Measurements from ENCODE around the gene VWA2.

Gene VWA2, protein sequence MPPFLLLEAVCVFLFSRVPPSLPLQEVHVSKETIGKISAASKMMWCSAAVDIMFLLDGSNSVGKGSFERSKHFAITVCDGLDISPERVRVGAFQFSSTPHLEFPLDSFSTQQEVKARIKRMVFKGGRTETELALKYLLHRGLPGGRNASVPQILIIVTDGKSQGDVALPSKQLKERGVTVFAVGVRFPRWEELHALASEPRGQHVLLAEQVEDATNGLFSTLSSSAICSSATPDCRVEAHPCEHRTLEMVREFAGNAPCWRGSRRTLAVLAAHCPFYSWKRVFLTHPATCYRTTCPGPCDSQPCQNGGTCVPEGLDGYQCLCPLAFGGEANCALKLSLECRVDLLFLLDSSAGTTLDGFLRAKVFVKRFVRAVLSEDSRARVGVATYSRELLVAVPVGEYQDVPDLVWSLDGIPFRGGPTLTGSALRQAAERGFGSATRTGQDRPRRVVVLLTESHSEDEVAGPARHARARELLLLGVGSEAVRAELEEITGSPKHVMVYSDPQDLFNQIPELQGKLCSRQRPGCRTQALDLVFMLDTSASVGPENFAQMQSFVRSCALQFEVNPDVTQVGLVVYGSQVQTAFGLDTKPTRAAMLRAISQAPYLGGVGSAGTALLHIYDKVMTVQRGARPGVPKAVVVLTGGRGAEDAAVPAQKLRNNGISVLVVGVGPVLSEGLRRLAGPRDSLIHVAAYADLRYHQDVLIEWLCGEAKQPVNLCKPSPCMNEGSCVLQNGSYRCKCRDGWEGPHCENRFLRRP

DNA sequence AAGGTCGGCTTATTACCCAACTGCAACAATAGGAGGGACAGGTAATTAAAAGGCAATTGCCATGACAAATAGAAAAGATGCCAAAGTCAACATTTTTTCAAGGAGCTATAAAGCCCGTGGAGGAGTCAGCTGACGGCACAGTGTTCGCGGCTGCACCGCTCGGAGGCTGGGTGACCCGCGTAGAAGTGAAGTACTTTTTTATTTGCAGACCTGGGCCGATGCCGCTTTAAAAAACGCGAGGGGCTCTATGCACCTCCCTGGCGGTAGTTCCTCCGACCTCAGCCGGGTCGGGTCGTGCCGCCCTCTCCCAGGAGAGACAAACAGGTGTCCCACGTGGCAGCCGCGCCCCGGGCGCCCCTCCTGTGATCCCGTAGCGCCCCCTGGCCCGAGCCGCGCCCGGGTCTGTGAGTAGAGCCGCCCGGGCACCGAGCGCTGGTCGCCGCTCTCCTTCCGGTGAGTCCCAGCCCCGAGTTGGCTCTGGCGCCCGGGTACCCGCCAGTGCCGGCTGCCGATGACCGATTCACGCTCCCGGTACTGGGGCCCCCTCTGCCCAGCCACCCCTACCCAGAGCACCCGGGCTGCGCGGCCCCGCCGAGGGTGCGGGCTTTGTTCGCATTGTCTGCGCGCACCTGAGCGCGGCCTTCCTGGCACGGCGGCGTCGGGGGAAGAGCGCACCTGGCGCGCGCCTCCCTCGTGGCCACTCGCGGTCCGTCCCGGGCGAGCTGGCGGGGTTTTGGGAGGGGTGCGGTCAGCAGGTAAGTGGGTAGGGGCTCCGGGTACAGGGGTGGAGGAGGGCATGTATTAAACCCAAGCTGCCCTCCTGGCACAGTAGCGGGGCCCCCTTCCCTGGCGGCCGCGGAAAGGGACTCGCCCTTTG, at the start of gene VWA2:
Gene VWA2, plus strand, starts transcription at position 138 of the 877 bp plus-strand sequence. CDS start 9,460 bp downstream, outside the sequence.
- no peak for DNase-seq (ENCODE audit: low read depth)

DNA sequence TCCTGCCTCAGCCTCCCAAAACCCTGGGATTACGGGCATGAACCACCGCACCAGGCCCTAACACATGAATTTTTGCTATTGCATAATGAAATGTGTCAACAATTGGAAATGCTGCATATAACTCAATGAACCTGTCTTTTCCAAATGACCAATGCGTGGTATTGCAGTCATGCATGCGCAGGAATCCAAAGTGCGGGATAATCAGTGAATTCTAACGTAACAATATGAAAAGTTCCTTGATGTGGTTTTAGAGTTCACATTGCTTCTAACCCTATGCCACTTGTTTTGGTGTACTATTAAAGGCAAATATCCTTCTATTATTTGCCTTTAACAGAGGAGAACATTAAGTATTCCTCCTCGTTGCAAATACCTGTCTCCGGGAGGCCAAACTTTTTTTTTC, 49.4 kb upstream of the VWA2 start:
- no peak for DNase-seq (ENCODE audit: low read depth)

DNA sequence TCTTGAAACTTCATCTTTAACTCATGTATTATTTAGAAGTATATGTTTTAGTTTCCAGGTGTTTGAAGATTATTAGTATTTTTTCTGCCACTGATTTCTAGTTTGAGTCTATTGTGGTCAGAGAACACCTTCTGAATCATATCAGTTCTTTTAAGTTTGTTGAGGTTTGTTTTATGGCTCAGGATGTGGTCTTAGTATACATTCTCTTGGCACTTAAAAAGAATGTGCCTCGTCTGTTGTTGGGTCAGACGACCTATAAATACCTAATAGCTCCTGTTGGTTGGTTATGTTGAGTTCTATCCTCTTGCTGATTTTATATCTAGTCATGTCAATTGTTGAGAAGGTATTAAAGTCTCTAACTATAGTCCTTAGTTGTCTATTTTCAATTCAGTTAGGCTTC, 44.0 kb upstream of the VWA2 start:
- no peak for DNase-seq (ENCODE audit: low read depth)

DNA sequence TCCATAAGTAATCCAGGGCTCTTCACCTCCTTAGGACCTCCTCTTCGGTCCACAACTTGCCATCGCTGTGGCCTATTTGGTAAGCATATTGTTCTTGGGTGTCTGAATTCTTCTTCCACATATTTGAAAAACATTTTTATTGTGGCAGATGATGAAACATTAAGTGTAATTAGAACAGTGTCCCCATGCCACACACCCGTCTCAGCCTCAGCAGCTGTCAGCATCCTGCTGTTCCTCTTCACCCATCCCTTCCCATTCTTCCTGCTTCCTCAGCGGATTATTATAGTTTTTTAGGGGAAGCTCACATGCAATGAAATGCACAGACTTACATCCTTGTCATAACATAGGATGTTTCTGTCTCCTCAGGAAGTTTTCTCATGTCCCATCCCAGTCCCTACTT, 39.8 kb upstream of the VWA2 start:
- no peak for DNase-seq (ENCODE audit: low read depth)

DNA sequence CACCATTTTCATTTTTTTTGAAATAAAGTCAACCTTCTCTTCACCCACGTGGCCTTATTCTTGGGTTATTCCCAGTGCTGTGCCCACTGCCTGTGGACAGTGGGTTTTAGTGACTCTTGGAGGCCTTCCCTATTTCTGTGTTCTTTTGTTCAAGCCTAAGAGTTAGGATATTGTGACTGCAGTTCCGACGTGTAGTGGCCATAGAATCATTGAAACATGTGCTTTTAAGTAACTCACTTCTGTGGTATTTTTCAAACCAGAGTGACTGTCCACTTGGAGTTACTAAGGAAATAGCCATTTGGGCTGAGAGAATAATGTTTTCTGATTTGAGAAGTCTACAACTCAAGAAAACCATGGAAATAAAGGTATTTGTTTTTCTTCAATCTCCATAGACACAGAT, 36.2 kb upstream of the VWA2 start:
- no peak for DNase-seq (ENCODE audit: low read depth)

DNA sequence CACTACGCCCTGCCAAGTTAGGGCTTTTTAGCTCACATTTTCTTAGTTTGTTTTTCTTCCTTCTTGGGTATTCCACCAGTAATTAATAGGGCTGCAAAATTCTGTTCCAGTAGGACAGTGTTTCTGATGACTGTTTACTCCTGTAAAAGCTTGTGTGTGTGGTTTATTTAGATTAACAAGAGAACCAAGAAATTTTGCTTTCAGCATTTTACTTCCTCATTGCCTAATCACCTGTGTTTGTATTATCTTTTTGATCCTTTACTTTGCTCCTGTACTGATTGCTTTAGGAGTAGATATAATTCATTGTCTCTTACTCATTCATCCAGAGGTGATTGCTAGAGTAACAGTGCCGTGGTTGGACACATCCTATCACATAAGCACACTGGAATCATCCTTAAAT, 32.2 kb upstream of the VWA2 start:
- no peak for DNase-seq (ENCODE audit: low read depth)

DNA sequence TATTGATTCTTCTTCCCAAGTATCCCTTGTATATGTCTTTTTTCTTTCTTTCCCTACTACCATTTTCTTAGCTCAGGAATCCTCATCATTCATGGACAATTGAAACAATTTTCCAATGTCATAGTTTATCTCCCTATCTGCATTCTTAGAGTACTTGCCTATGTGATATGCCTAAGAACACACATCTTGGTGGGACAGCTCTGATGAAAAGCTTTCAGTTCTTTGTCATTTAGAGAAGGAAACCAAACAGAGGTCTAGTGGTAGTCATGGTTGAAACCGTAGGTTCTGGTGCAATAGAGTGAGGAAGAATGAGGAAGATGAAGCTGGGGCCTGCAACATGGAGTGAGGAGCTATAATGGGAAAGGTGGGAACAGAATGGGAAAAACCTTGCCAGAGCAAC, 31.7 kb upstream of the VWA2 start:
- DNase-seq (ENCODE audit: low read depth) = no peak

DNA sequence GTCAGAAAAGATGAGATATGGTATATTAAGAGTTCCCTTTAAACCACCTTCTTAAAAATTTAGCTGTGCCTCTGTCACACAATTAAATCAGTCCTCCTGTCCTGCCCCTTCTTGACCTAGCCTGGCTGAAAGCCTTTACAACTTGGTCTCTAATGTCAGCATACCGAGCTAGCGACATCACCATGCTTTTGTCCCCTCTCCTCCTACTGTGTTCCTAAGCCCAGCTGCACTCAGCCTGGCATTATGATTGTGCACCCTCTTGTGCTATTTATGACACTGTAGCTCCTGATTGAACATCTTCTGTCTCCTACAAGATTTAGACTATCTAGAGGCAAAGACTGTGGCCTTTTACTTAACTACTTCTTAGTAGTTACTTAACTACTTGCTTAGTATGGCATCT, 30.7 kb upstream of the VWA2 start:
- no peak for DNase-seq (ENCODE audit: low read depth)

DNA sequence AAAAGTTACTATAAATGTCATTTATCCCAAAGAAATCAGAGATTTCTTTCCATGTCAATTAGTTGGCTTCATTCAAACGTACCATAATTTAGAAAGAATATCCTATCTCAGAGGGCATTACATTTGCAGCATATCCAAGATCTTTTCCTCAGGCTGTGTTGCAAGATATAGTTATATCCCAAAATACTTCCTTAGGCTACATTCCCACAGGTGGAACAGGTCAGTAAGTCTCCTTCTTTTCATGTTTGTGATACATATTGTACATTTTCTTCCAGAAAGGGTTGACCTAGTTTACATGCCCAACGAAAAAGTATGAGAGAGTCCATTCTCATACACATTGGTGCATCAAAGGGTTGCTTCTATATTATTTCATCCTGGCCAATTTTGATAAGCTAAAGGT, 26.9 kb upstream of the VWA2 start:
- DNase-seq (ENCODE audit: low read depth) = no peak

DNA sequence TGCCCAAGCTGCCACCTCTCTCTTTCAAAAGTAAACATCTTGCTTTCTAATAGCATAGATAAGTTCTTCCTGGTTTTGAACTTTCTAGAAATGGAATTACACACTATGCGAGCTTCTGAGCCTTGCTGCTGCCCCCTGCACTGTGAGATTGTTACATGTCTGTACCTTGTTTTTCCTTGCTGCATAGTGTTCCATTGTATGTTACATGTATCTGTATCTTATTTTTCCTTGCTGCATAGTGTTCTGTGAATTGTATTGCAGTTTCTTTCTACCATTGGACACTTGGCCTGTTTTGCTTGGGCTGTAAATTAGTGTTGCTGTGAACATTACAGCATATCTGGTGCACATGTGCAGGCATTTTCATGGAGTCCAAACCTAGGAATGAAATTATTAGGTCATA, 24.0 kb upstream of the VWA2 start:
- DNase-seq (ENCODE audit: low read depth) = no peak

DNA sequence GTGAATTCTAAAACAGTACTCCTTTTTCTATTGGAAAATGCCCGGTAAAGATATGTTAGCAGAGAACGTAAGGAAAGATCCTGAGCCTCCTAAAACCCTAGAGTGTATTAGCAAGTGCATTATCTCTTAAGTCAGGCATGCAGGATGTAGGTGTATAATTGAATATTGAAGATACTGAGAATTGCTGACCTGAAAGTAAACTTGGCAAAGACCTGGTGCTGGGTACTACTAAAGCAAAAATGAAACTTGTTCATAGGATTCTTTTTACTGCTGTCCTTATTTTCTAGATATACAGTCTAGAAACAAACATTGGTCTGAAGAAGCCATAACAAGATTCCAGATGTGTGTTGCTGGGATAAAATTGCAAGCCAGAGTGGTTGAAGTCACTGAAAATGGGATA, 18.8 kb upstream of the VWA2 start:
- DNase-seq (ENCODE audit: low read depth) = no peak

DNA sequence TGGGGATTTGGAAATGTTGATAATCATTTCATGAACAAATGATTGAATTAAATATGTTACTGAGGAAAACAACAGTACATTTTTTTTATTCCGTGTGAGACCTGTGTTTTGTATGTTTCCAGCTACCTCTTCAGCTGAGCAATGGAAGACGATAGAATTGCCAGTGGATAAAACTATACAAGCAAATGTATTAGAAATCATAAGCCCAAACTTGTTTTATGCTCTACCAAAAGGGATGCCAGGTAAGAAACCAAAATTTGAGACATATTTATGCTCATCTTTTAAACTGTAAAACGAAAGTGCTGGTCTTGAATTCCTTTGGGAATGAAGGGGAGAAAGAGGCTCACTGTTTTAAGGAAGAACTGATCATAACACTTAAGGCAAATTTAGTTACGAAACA, 17.8 kb upstream of the VWA2 start:
- no peak for DNase-seq (ENCODE audit: low read depth)

DNA sequence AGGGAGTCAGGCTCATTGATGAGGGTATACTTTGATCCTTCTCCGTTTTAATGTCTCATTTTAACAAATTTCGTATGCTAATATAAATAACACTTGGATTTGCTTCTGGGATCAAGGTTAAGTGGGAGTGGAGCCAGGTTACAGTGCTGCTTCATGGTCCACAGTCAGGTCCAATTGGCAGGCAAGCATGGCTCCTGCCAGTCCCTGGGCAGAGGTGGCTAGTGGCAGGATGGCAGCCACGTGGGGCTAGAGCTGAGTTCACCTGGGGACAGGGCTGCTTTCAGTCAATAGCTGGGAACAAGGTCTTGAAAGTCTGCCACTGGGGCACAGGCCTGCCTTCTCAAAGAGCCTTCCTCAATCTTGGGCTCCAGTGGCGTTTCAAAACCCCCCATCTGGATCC, 16.0 kb upstream of the VWA2 start:
- no peak for DNase-seq (ENCODE audit: low read depth)

DNA sequence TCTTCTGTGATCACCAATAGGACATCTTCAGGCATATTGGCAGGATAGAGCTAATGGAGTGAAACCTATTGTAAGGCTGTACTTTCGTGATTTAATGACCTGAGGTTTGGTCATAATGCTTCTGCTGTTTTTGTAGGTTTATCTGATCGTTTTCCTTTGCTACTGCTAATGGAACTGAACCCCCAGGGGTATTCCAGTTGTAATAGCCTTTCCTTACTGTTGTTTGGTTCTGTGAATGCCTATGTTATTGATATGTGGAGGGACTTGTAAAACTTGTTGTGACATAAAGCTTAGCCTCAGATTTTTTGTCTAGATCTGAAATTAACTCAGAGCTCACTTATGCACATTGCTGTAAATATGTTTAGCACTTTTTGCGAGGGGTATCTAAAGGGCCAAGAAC, 10.9 kb upstream of the VWA2 start:
- no peak for DNase-seq (ENCODE audit: low read depth)

DNA sequence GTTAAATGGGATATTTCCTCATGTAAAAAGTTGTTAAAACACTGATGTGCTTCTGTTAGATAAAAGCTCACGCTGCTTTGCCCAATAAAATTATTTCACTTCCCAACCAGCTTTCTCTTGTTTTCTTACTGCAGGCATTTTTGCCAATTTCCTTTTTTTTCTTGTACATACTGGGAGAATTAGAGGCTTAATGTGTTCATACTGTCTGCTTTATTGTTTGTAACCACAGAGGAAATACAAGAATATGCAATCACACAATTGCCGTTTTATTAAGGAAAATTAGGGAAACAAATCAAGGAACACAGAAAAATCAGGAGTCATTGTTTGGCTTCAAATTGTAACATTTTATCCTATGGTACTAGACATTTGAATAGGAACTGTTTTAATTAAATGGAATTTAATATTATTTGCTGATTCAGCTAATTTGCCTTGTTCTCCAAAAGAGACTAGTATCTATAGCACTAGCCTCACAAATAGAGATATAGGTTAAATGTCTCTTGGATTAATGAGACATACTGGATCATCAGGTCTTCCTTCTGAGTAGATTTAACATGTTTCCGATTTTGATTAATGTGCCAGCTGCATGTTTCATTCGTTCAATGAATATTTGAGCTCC, 6.4 kb upstream of the VWA2 start:
- no peak for DNase-seq (ENCODE audit: low read depth)

DNA sequence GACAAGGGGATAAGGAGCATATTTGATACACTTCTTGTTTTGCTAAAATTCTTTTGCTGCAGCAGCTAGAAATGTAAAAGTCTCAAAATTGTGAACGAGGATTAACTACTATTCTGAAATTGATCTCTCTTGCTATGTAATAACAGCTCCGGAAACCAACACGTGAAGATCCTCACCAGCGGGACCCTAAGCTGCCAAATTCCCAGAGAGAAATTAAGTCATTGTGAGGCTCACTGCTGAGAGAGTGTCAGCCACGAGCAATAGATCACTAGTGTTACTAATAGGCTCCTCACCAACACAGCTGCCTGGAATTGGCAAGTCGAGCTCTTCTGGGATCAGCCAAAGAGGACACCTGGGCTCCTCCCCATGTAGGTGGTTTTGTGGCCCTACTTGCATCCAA, 5.6 kb upstream of the VWA2 start:
- DNase-seq (ENCODE audit: low read depth) = no peak

DNA sequence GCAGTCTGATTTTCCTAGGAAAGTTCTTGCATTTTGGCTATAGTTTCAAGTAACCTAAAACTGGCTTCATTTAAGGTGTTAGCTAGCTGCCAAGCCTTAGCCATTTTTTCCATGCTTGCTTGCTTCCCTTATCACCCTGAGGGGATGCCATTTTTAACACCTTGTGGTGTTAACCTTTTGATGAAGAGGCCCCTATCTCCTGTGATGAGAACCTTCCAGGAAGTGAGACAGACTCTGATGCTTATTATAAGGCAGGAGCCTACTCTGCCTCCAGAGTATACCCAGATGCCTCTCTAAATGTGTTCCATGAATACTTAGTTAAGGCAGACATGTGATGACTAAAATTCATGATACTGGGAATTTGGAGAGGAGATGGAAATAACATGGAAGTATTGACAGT, 4.9 kb upstream of the VWA2 start:
- no peak for DNase-seq (ENCODE audit: low read depth)

DNA sequence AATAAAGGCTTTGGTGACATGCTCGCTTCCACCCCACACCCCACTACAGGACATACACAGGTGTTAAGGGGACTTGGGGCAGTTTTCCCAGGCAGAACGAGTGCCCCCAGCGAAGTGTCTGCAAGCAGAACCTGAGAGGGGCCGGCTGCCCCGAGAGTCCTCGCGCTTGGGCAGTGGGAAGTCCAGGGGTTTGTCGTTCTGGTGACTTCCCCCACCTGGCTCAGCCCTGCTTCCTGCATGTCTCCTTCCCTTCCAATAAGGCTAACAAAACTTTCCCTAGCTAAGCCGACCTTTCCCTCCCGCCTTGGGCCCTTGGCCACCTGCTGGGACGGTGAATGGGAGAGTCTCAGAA, 916 bp downstream of the VWA2 start:
- no peak for DNase-seq (ENCODE audit: low read depth)

DNA sequence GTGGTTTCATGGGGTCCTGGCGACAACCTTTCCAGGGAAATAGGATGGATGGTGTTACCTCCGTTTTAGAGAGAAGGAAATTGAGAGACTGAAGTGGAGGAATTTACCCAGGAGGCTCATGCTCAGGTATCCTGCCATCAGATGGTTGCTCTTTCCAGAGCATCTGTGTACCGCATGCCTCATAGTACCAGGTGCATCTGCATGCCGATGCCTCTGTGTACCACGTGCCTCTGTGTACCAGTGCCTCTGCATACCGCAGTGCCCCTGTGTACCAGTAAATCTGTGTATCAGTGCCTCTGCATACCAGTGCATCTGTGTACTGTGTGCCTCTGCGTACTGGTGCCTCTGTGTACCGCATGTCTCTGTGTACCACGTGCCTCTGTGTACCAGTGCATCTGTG, 3.2 kb downstream of the VWA2 start:
- no peak for DNase-seq (ENCODE audit: low read depth)

DNA sequence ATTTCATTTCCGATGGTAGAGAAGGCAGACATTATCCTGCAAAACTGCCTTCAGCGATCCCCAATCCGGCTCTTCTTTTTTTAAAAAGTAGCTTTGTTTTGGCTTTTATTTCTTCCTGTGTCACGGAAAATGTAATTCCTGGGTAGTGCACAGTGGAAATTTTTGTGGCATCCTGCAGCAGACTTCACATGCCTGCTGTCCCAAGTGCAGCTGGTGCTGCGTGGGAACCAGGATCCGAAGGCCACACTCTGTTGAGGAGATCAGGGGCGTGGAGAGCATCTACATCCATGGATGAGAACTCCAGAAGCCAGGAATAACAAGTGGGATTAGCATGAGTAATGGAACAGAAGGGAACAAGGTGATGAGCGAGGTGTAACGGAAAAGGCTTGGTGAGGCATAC, 4.6 kb downstream of the VWA2 start:
- DNase-seq (ENCODE audit: low read depth) = no peak

DNA sequence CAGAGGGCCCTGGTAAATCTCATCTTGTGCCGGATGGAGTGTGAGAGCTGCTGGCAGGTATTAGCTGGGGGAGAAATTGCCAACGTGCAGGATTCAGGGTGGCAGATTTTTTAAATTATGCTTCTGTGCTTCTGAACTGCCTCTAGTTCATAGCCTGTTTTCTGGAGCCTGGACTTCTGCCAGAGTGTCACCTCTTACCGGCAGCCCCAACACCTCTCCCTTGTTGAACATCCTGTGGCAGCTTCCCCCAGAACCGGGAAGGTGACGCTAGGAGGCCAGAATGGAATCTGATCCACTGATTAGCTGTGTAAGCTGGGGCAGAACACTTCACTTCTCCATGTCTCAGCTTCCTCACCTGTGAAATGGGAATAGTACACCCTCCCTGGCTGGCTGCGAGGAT, 5.1 kb downstream of the VWA2 start:
- DNase-seq (ENCODE audit: low read depth) = no peak

DNA sequence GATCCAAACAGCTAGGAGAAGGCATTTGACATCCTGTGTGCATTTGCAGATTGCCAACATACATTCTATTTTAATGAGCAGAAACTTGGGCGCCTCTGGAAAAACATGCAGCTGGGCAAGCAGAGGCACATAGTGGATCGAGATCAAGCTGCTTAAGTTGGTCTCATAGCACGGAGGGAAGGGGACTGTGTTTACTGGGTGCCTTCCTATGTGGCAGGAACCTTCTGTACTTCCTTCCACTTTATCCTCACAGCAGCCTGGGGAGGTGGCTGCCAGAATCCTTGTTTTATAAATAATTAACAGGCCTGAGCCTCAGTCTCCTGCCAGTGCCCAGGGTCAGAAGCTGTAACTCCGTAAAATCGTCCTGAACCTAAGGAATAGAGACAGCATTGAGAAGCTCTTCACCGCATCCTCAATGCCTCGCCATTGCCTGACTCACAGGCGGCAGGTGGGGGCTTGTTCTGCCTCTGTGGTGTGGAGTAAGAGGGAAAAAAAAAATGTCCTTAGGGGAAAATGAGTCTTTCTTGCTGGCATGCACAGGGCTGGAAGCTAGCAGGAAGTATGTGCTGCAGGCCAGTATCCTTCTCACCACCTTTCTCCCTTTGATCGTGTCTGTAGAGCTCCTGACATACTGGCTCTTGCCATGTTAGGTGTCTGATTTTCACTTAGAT, 6.2 kb downstream of the VWA2 start:
- DNase-seq (ENCODE audit: low read depth) = no peak
